HG03064 (cell line): ENCODE data around the gene TMEM43.
"Not testable (repeated sequence)": the region's sequence is repeated elsewhere in the genome, so short reads cannot be mapped to it uniquely, and the experiment has no call there.

Source experiments
- ATAC-seq: cut with Tn5 transposase; IDR thresholded peaks from one replicate; pipeline ENCODE4 v1.9.1; 2021; ENCODE audit warnings: low read depth; ENCODE audit not compliant: unreplicated experiment

The TMEM43 gene, protein sequence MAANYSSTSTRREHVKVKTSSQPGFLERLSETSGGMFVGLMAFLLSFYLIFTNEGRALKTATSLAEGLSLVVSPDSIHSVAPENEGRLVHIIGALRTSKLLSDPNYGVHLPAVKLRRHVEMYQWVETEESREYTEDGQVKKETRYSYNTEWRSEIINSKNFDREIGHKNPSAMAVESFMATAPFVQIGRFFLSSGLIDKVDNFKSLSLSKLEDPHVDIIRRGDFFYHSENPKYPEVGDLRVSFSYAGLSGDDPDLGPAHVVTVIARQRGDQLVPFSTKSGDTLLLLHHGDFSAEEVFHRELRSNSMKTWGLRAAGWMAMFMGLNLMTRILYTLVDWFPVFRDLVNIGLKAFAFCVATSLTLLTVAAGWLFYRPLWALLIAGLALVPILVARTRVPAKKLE

DNA sequence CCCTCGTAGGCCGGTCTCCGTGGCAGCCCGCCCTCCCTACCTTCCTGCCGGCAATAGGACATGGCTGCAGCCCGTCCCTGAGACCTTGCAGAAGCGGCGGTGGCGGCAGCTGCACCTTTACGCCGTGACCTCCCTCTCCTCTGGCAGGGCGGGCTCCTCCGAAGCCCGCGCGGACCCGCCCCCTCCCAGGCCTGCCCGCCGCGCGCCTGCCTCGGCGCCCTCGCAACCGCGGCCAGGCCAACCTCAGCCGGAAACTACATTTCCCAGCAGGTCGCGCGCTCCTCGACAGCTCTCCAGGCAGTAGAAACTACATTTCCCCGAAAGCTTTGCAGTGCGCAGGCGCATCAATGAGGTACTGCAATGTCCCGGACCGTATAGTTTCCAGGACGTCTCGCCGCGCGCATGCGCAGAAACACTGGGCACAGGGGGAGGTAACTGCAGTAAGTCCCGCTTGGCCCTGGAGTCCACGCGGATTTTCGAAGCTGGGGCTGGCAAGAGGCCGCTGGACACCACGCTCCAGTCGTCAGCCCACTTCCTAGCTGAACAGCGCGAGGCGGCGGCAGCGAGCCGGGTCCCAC, at the start of gene TMEM43, which contains the start of gene CHCHD4:
Gene TMEM43 (plus strand): TSS at position 438 of the 578 bp plus-strand sequence. CDS start 142 bp downstream, outside the sequence.
Gene CHCHD4 (minus strand): TSS at position 256 of the 578 bp plus-strand sequence. CDS start 194 bp downstream, at position 62.
- peak; percentile 87 for ATAC-seq

DNA sequence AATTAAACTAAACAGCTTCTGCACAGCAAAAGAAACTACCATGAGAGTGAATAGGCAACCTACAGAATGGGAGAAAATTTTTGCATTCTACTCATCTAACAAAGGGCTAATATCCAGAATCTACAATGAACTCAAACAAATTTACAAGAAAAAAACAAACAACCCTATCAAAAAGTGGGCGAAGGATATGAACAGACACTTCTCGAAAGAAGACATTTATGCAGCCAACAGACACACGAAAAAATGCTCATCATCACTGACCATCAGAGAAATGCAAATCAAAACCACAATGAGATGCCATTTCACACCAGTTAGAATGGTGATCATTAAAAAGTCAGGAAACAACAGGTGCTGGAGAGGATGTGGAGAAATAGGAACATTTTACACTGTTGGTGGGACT, 49.6 kb upstream of the TMEM43 start:
- not testable (repeated sequence) for ATAC-seq

- no peak for ATAC-seq
Measured at GRCh38 chr3:14077310-14077709, 47.5 kb upstream of the TMEM43 start.

DNA sequence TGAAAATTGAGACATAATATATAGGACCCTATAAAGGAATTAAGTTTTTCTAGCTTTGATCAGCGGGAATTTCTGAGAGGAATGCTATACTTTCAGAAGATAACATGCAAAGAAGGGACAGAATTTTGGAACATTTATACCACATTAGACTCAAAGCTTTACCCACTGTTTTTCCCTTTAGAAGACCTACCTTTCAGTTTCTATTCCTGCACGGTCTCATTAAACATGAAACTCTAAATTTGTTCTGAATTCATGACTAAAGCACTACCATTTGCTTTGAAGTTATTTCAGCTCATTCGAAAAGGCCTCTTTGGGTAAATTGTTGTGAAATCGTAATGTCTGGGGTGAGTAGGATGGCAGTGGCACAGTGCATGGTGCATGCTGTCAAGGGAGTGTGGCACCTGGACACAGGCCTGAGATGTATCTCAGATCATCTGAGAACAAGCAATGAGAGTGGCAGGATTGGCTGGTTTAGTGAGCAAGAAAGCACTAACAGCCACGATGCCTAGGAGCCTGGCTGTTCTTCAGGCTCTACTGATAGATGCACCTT, 42.7 kb upstream of the TMEM43 start:
- no peak for ATAC-seq

DNA sequence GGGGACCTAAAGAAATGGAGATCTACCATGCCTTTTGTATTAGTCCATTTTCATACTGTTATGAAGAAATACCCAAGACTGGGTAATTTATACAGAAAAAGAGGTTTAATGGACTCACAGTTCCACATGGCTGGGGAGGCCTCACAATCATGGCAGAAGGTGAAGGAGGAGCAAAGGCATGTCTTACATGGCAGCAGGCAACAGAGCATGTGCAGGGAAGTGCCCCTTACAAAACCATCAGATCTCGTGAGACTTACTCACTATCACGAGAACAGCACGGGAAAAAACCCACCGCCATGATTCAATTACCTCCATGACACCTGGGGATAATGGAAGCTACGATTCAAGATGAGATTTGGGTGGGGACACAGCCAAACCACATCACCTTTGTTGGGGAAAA, 37.4 kb upstream of the TMEM43 start:
- not testable (repeated sequence) for ATAC-seq

DNA sequence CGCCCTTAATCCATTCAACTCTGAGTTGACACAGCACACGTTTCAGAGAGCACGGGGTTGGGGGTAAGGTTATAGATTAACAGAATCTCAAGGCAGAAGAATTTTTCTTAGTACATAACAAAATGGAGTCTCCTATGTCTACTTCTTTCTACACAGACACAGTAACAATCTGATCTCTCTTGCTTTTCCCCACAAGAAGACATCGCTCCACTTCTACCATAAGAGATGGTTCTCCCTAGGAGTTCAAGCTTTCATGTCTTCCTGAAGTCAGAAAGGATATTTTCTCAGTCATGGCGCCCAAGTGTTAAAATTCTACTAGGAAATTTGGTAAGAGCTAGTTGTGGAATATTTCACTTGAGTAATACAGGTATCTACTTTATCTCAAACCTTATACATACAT, 32.9 kb upstream of the TMEM43 start:
- ATAC-seq: not testable (repeated sequence)

DNA sequence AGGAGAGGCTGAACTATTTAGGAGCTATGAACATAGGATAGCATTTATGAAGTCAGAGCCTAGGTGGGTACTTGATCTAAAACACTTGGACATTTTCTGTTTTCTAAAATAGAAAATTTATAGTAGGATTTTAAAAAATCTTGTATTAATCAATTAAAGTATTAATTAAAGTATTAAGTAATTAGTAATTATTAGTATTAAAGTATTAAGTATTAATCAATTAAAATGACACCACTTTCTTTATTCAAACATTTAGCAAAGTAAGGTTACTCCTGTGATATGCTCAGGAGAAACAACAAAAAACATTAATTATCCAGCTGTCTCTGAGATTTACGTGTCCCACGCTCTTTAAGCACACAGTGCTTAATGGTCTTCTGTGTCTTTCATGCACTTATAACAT, 32.4 kb upstream of the TMEM43 start:
- ATAC-seq: no peak

GRCh38 chr3:14093831-14094230, 31.0 kb upstream of the TMEM43 start:
- no peak for ATAC-seq

- ATAC-seq: no peak
Measured at GRCh38 chr3:14096742-14097141, 28.1 kb upstream of the TMEM43 start.

GRCh38 chr3:14097616-14098391, 27.0 kb upstream of the TMEM43 start:
- ATAC-seq: no peak

DNA sequence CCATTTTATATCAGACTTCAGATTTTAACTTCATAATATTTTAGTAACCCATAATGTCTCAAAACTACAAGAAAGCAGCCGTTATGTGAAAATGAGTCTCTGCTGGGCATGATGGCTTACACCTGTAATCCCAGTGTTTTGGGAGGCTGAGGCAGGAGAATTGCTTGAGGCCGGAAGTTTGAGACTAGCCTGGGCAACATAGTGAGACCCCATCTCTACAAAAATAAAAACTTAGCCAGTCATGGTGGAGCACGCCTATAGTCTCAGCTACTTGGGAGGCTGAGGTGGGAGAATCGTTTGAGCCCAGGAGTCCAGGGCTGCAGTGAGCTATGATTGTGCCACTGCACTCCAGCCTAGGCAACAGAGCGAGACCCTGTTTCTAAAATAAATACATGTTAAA, 15.0 kb upstream of the TMEM43 start:
- not testable (repeated sequence) for ATAC-seq

DNA sequence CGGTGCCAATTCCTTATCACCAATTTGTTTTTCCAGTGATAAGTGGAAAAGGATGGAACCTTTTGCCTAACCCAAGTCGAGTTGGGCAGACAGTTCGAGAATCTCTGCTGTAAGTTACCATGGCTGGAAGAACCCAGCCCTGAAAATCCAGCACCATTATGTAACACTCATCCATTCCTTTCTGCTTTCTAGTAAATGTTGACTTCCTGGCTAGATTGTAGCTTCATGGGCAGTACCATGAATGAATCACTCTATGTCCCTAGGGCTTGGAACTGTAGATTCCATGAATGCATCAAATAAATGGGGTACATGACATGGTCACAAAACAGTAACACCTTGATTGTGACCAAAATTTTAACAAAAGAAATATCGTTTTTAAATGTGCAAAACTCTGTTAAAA, 14.2 kb upstream of the TMEM43 start:
- ATAC-seq: no peak

GRCh38 chr3:14113965-14114635, 10.8 kb upstream of the TMEM43 start:
- no peak for ATAC-seq

GRCh38 chr3:14117468-14118399, 7.1 kb upstream of the TMEM43 start:
- ATAC-seq: no peak

- no peak for ATAC-seq
Measured at GRCh38 chr3:14118400-14119381, 6.2 kb upstream of the TMEM43 start.

DNA sequence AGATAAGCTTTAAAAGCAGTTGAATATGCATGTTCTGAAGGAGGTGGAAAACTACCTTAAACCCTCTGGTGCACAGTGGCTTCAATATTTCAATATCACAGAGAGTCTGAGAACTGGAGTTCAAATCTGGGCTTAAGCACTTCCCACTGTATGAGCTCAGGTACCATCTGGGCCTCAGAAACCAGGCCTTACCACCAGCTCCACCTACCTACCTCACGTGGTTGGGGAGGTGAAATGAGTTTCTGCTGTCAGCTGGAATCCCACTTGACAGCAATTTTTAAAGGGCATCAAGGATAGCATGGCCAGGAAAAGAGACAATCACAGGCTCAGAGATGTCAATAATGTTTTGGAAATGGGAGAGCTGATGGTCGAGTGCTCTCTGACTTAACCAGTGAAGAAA, 5.2 kb upstream of the TMEM43 start:
- no peak for ATAC-seq

GRCh38 chr3:14120111-14120920, 4.5 kb upstream of the TMEM43 start:
- ATAC-seq: no peak
